DND-41 (cell line): ENCODE data around the gene HGS.

ENCODE experiments used
- ATAC-seq: fragments of 200-7000 bp; cut with Tn5 transposase; 3 replicates; pipeline ENCODE4 v1.9.1; 2021; ENCODE audit warnings: low read depth; ENCODE audit not compliant: insufficient read depth
- DNase-seq: peaks from one replicate; pipeline ENCODE4 v3.0.0-alpha.2; 2020
- H2AFZ ChIP-seq: 2 replicates; pipeline ENCODE4 v1.6.0; 2012; ENCODE audit warnings: low read depth, low read length
- H3K27ac ChIP-seq: 2 replicates; pipeline ENCODE4 v1.5.1; 2012; ENCODE audit warnings: low read length, inconsistent platforms
- H3K27me3 ChIP-seq: fragments of 200-600 bp; sonication (generic); 2 replicates; pipeline ENCODE4 v1.6.0; 2012; ENCODE audit warnings: low read length, mild to moderate bottlenecking, inconsistent platforms; ENCODE audit not compliant: insufficient read depth, poor library complexity
- H3K36me3 ChIP-seq: 2 replicates; pipeline ENCODE4 v1.5.1; 2012; ENCODE audit warnings: low read length, inconsistent platforms; ENCODE audit not compliant: insufficient read depth
- H3K4me1 ChIP-seq: 2 replicates; pipeline ENCODE4 v1.5.1; 2012; ENCODE audit warnings: mild to moderate bottlenecking, low read length; ENCODE audit not compliant: insufficient read depth
- H3K4me2 ChIP-seq: 2 replicates; pipeline ENCODE4 v1.6.0; 2012; ENCODE audit warnings: mild to moderate bottlenecking, moderate library complexity, low read length, inconsistent platforms; ENCODE audit not compliant: insufficient read depth
- H3K4me3 ChIP-seq, 2 experiments: fragments of 200-600 bp in 1 of 2; shearing (Covaris generic) in 1 of 2; 2 replicates each; pipeline ENCODE4 v1.5.1; 2012 to 2016; ENCODE audit warnings: inconsistent platforms in 2 of 2, low read length in 2 of 2, mild to moderate bottlenecking in 2 of 2, low read depth in 1 of 2, moderate library complexity in 1 of 2
- H3K79me2 ChIP-seq: 2 replicates; pipeline ENCODE4 v1.6.0; 2012; ENCODE audit warnings: low read length, inconsistent platforms; ENCODE audit not compliant: insufficient read depth
- H3K9ac ChIP-seq: 2 replicates; pipeline ENCODE4 v1.6.0; 2012; ENCODE audit warnings: low read depth, mild to moderate bottlenecking, inconsistent platforms, low read length, moderate library complexity
- H3K9me3 ChIP-seq: 2 replicates; pipeline ENCODE4 v1.5.1; 2012; ENCODE audit warnings: low read length, moderate library complexity, mild to moderate bottlenecking, inconsistent platforms; ENCODE audit not compliant: insufficient read depth, severe bottlenecking
- H4K20me1 ChIP-seq: 2 replicates; pipeline ENCODE4 v1.6.0; 2012; ENCODE audit warnings: low read length; ENCODE audit not compliant: insufficient read depth
- CTCF ChIP-seq: IDR thresholded peaks from 2 replicates; pipeline ENCODE4 v1.5.1; 2012; ENCODE audit warnings: borderline replicate concordance, low read length, moderate library complexity, mild to moderate bottlenecking; ENCODE audit not compliant: poor library complexity, severe bottlenecking; ENCODE audit errors: extremely low read depth
- EZH2 ChIP-seq: IDR thresholded peaks from 3 replicates; pipeline ENCODE4 v1.6.1; 2012; ENCODE audit warnings: borderline replicate concordance, low read depth, mild to moderate bottlenecking, moderate library complexity, low read length, inconsistent platforms; ENCODE audit not compliant: severe bottlenecking

HGS gene

GRCh38 chr17:81712468-81713003 is 28.7 kb downstream of the HGS start:
- peak overlapping the region; percentile 83 to 96 for H3K4me3 ChIP-seq
- H3K9me3 ChIP-seq, result no peaks in the 10 kb centered on the region
- H3K36me3 ChIP-seq, result peaks cover 34% of the 10 kb centered on the region
- H3K79me2 ChIP-seq, result peaks cover 31% of the 10 kb centered on the region
- peak overlapping the region; percentile 81 for H2AFZ ChIP-seq
- peaks cover 44% of the 10 kb centered on the region for H3K4me1 ChIP-seq
- DNase-seq (peak; percentile 39), ATAC-seq (peak; percentile 32)
- H3K27me3 ChIP-seq, result no peaks in the 10 kb centered on the region
- peak overlapping the region; percentile 99 for H3K4me2 ChIP-seq
- H4K20me1 ChIP-seq, result peaks cover 37% of the 10 kb centered on the region
- TF ChIP-seq CTCF, result peak; percentile 37
- TF ChIP-seq EZH2, result no peak
- peak overlapping the region; percentile 93 for H3K9ac ChIP-seq
- H3K27ac ChIP-seq, result peak overlapping the region; percentile 75

- H3K9ac ChIP-seq, result peak overlapping the region; percentile 93
- H3K27ac ChIP-seq, result peak overlapping the region; percentile 75
- H3K4me1 ChIP-seq, result peaks cover 44% of the 10 kb centered on the region
- no peaks in the 10 kb centered on the region for H3K27me3 ChIP-seq
- H3K9me3 ChIP-seq, result no peaks in the 10 kb centered on the region
- H2AFZ ChIP-seq, result peak overlapping the region; percentile 81; the same call in 1 of the 2 replicates
- H3K79me2 ChIP-seq, result peaks cover 31% of the 10 kb centered on the region
- DNase-seq (no peak), ATAC-seq (no peak)
- peaks cover 34% of the 10 kb centered on the region for H3K36me3 ChIP-seq
- TF ChIP-seq CTCF (no peak), EZH2 (no peak)
- peak overlapping the region; percentile 99 for H3K4me2 ChIP-seq
- H3K4me3 ChIP-seq, result peak overlapping the region; percentile 83 to 96; a peak in 3 of 4 replicates
- peaks cover 31% of the 10 kb centered on the region for H4K20me1 ChIP-seq
These were observed 29.3 kb downstream of the HGS start for GRCh38 chr17:81713004-81713555.

- H3K36me3 ChIP-seq, result peaks cover 27% of the 10 kb centered on the region
- no peaks in the 10 kb centered on the region for H3K27me3 ChIP-seq
- H3K4me2 ChIP-seq, result peak overlapping the region; percentile 99
- H3K4me1 ChIP-seq, result peaks cover 44% of the 10 kb centered on the region
- no peaks in the 10 kb centered on the region for H3K9me3 ChIP-seq
- 0 out of 2 replicates have a peak overlapping the region, but pooled peaks have one; percentile 8 for H3K27ac ChIP-seq
- H3K9ac ChIP-seq, result peak overlapping the region; percentile 93
- TF ChIP-seq CTCF, result no peak
- no peak for TF ChIP-seq EZH2
- peak overlapping the region in 1 of 2 experiments; percentile 96; a peak in 3 of 4 replicates for H3K4me3 ChIP-seq
- H3K79me2 ChIP-seq, result peaks cover 31% of the 10 kb centered on the region
- H4K20me1 ChIP-seq, result peaks cover 25% of the 10 kb centered on the region
- DNase-seq (no peak), ATAC-seq (no peak)
- H2AFZ ChIP-seq, result no peak overlapping the region
These were observed 30.0 kb downstream of the HGS start for GRCh38 chr17:81713556-81714411.
